Measurements from ENCODE around the gene ZAR1L.
A peak's percentile ranks its signal among the peaks of the same experiment; 100 is the strongest.

Gene ZAR1L

GRCh38 chr13:32314271-32315237 lies 609 bp downstream of the ZAR1L start:
- H3K4me3 ChIP-seq (replicated peaks; ENCODE audit: low read depth, low read length): peak overlapping the region; percentile 93
- DNase-seq (ENCODE audit: low read depth): peak; percentile 49
- TF ChIP-seq CTCF (IDR thresholded peaks at IDR 0.05; ENCODE audit: low read length, missing control alignments): no peak

- H3K4me3 ChIP-seq (replicated peaks; ENCODE audit: low read depth, low read length): no peak overlapping the region
- no peak for DNase-seq (ENCODE audit: low read depth)
- TF ChIP-seq CTCF (IDR thresholded peaks at IDR 0.05; ENCODE audit: low read length, missing control alignments): no peak
Observed at GRCh38 chr13:32311188-32311897, 3.8 kb downstream of the ZAR1L start.

GRCh38 chr13:32310134-32310706 lies 4.9 kb downstream of the ZAR1L start:
- peak; percentile 82 for DNase-seq (ENCODE audit: low read depth)

GRCh38 chr13:32309312-32310133 lies 5.6 kb downstream of the ZAR1L start:
- H3K4me3 ChIP-seq (replicated peaks; ENCODE audit: low read depth, low read length): no peak overlapping the region
- DNase-seq (ENCODE audit: low read depth): no peak
- no peak for TF ChIP-seq CTCF (IDR thresholded peaks at IDR 0.05; ENCODE audit: low read length, missing control alignments)

More at GRCh38 chr13:32310134-32310706, 4.9 kb downstream of the ZAR1L start:
- TF ChIP-seq CTCF (IDR thresholded peaks at IDR 0.05; ENCODE audit: low read length, missing control alignments): peak; percentile 71
- no peak overlapping the region for H3K4me3 ChIP-seq (replicated peaks; ENCODE audit: low read depth, low read length)

GRCh38 chr13:32305646-32306045 lies 9.5 kb downstream of the ZAR1L start:
- H3K4me3 ChIP-seq (replicated peaks; ENCODE audit: low read depth, low read length): no peak overlapping the region
- TF ChIP-seq CTCF (IDR thresholded peaks at IDR 0.05; ENCODE audit: low read length, missing control alignments): no peak
- no peak for DNase-seq (ENCODE audit: low read depth)

- no peak overlapping the region for H3K4me3 ChIP-seq (replicated peaks; ENCODE audit: low read depth, low read length)
- no peak for DNase-seq (ENCODE audit: low read depth)
- no peak for TF ChIP-seq CTCF (IDR thresholded peaks at IDR 0.05; ENCODE audit: low read length, missing control alignments)
Observed at GRCh38 chr13:32302461-32302860, 12.7 kb downstream of the ZAR1L start.
